GM21423 (cell line): ENCODE data around the gene CGAS.
A peak's percentile ranks its signal among the peaks of the same experiment; 100 is the strongest.
"Not testable (repeated sequence)": the region's sequence is repeated elsewhere in the genome, so short reads cannot be mapped to it uniquely, and the experiment has no call there.

ENCODE experiments used
- ATAC-seq: cut with Tn5 transposase; IDR thresholded peaks from one replicate; pipeline ENCODE4 v1.9.1; 2021; ENCODE audit warnings: mild to moderate bottlenecking, moderate library complexity; ENCODE audit not compliant: unreplicated experiment

Gene CGAS

DNA sequence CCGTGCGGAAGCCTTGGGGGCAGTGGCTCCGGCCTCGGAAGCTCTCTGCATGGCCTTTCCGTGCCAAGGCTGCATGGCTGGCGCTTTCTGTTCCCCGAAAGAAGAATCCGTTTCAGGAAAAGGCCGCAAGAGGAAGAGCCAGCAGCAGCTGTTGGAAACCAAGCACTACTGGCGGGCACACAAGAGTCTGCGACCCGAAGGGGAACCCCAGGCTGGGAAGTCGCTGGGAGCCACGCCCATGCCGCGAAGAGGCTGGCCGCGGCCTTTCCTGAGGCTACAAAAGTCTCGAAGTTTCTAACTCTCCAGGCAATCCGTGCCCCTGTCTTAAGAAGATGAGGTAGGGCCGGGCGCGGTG lies at the start of gene CGAS:
TSS of gene CGAS (minus strand) at position 191 of the 355 bp plus-strand sequence. CDS start at position 75, 116 bp downstream.
- peak; percentile 71 for ATAC-seq

- no peak for ATAC-seq
Observed at GRCh38 chr6:73497915-73498314, 45.8 kb upstream of the CGAS start.

- no peak for ATAC-seq
Observed at GRCh38 chr6:73491377-73491776, 39.3 kb upstream of the CGAS start.

GRCh38 chr6:73487473-73487872 lies 35.4 kb upstream of the CGAS start:
- ATAC-seq, result no peak

DNA sequence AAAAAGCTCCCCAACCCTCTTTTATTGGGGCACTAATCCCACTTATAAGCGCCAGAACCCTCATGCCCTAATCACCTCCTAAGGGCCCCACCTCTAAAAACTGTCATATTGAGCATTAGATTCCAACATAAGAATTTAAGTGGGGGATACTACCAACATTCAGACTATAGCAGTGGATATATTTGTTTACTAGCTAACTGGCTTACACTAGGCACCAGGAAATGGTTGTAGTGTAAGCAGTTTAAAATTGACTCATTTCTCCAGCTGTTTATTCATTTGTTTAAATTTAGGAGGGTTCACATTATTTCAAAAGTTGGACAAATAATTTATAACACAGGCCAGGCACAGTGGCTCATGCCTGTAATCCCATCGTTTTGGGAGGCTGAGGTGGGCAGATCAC lies 32.3 kb upstream of the CGAS start:
- ATAC-seq, result no peak

GRCh38 chr6:73481969-73482368 lies 29.9 kb upstream of the CGAS start:
- no peak for ATAC-seq

- ATAC-seq, result no peak
Observed at GRCh38 chr6:73477407-73477806, 25.3 kb upstream of the CGAS start.

- ATAC-seq, result no peak
Observed at GRCh38 chr6:73476723-73477122, 24.6 kb upstream of the CGAS start.

DNA sequence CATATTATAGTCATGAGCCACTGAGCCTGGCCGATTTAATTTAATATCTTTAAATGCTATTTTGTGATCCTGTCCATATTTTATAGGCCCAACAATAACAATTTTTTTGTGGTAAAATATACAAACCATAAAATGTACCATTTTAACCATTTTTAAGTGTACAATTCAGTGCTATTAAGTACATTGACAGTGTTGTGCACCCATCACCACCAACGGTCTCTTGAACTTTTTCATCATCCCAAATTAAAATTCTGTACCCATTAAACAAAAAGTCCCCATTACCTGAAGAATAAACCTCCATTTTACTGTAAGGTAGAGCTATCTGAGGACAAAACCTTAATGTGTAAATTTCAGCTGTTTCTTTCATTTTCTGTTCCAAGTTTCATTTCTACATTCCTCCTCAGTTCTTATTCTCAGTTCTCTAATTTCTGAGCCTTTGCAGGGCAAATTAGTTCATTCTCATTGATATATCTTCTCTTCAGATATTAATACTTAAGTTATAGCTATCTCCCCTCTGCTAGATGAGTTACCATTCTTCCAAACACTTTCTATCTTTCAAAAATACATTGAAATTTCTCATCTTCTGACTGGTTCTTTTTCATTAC lies 19.7 kb upstream of the CGAS start:
- ATAC-seq, result peak; percentile 94

DNA sequence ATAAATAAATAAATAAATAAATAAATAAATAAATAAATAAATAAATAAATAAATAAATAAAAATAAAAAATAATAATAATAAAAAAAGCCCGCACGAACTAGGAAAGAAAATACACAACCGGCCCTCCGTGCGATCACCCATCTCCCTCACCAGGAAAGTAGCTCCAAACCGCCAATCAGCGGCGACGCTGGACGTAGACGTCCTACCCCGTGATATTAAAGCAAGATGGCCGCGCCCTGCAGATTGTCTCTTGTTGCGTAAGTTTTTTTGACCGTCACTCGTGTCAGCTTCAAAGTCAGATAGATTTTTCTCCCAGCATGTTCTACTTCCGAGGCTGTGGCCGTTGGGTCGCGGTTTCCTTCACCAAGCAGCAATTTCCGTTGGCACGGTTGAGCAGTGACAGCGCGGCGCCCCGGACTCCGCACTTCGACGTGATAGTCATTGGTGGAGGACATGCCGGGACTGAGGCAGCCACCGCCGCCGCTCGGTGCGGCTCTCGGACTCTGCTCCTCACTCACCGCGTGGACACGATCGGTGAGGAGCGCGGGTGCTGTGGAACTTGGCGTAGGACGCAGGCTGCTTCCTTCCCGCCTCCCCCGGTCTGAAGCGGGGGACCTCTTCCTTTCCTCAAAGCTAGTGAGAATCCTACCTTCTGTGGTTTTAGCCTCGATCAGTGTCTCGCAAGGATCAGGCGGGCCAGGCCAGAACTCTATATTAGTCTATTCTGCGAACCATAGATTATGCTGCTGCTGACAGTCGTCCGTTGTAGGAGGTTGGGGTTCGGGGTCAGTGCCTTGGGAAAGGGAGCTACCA lies 9.6 kb upstream of the CGAS start, which contains the start of gene MTO1:
TSS of gene MTO1 (plus strand) at position 201 of the 814 bp plus-strand sequence. CDS start at position 319, 118 bp downstream.
- peak; percentile 97 for ATAC-seq

DNA sequence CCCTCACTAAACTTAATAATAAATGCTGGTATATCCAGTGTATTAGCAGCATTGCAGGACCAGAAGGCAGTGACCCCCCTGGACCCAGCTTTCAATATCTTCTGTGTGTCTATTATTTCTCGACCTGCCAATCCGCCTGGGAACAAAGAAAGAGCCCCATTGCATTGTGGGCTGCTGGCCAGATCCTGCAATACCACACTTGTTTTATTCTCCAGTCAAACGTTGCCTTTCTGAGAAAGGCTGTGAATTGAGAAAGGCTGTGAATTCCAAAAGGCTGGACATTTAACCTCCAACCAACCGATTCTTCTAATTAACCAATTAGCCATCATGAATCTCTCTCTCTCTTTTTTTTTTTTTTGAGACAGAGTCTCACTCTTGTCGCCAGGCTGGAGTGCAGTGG lies 8.0 kb upstream of the CGAS start:
- no peak for ATAC-seq

- ATAC-seq, result not testable (repeated sequence)
Observed at GRCh38 chr6:73459474-73459873, 7.4 kb upstream of the CGAS start.

- no peak for ATAC-seq
Observed at GRCh38 chr6:73455865-73456629, 4.0 kb upstream of the CGAS start.

DNA sequence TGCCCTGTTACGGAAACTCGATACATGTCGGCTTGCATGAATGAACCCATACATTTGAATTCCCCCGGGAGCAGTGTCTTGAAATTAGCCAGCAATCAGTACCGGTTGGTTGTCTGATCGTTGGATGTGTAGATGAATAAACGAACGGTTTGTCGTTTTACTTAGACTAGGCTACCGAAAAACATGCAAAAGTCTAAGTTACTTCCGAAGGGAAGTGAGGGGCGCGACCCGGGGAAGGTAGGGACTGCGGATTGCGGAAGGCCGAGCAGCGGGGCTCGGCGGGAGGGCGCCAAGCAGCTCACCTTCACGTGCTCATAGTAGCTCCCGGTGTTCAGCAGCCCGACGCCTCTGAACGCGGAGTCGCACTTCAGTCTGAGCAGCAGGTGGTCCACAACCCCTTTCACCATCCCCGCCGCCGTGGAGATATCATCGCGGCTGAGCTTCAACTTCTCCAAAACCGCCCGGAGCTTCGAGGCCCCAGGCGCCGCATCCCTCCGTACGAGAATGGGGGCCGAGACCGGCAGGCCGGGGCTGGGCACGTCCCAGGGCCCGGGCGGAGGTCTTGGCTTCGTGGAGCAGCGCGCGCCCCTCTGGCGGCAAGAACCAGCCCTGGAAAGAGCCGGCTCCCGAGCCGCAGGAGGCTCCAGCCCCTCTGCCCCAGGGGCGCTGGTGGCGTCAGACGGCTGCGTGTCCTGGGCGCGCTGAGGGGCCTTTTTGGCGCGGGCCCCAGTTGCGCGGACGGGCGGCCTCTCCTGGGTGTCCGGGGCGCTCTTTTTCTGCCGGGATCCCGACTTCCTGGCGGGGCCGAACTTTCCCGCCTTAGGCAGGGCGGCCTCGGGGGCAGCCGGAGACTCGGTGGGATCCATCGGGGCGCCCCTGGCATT lies 632 bp downstream of the CGAS start:
- ATAC-seq, result peak; percentile 52

DNA sequence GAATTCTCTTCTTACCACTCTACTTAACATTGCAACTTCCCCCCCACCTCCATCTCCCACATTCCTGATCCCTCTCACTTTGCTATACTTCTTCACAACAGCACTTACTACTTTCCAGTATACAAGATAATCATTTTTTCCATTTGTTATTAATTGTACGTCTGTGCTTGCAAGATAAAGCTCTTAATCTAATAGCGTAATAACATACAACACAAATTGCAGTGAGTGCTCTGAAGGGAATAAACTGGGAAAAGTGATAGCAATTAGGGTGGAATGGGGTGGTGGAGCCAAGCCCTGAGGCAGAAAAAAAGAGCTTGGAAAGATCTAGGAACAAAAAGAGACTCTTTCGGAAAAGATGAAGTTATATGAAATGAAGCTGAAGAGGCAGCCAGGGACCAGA lies 8.5 kb downstream of the CGAS start:
- no peak for ATAC-seq

- ATAC-seq, result no peak
Observed at GRCh38 chr6:73435236-73435635, 16.9 kb downstream of the CGAS start.

DNA sequence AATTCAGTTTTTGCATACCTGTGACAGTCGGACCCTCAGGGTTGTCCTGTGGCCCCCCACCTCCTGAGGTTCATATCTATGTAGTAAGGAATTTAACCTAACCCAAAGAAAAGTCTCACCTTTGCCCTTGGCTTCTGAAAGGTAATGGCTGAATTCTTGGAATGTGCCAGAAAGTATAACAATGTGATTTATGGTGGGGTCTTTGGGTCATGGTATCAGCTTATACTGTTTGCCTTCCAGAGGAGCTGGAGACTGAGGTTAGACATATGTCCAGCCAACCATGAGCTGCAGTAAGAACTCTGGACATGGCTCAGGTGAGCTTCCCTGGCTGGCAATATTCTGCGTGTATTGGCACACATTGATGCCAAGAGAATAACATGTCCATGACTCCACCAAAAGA lies 30.6 kb downstream of the CGAS start:
- ATAC-seq, result no peak

GRCh38 chr6:73418081-73418741 lies 33.9 kb downstream of the CGAS start:
- ATAC-seq, result no peak

DNA sequence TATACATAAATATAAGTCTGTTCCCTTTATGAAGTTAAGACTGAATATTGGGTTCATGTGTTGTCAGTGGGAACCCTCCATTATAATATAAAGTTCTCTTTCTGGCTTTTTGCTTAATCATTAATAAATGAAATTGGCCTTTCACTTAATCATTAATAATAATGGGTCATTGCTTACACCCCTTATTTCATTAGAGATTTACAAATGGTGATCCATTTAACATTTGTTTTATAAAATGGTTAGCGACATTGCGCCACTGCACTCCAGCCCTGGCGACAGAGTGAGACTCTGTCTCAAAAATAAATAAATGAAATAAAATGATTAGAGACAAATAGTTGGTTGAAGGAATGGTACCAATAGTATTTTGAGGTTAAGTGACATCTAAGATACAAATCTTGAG lies 39.0 kb downstream of the CGAS start:
- no peak for ATAC-seq

- ATAC-seq, result no peak
Observed at GRCh38 chr6:73409395-73409794, 42.7 kb downstream of the CGAS start.
